Measurements from ENCODE around the gene GRIK5.
"Not testable (repeated sequence)": the region's sequence is repeated elsewhere in the genome, so short reads cannot be mapped to it uniquely, and the experiment has no call there.

GRIK5 gene, protein sequence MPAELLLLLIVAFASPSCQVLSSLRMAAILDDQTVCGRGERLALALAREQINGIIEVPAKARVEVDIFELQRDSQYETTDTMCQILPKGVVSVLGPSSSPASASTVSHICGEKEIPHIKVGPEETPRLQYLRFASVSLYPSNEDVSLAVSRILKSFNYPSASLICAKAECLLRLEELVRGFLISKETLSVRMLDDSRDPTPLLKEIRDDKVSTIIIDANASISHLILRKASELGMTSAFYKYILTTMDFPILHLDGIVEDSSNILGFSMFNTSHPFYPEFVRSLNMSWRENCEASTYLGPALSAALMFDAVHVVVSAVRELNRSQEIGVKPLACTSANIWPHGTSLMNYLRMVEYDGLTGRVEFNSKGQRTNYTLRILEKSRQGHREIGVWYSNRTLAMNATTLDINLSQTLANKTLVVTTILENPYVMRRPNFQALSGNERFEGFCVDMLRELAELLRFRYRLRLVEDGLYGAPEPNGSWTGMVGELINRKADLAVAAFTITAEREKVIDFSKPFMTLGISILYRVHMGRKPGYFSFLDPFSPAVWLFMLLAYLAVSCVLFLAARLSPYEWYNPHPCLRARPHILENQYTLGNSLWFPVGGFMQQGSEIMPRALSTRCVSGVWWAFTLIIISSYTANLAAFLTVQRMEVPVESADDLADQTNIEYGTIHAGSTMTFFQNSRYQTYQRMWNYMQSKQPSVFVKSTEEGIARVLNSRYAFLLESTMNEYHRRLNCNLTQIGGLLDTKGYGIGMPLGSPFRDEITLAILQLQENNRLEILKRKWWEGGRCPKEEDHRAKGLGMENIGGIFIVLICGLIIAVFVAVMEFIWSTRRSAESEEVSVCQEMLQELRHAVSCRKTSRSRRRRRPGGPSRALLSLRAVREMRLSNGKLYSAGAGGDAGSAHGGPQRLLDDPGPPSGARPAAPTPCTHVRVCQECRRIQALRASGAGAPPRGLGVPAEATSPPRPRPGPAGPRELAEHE

DNA sequence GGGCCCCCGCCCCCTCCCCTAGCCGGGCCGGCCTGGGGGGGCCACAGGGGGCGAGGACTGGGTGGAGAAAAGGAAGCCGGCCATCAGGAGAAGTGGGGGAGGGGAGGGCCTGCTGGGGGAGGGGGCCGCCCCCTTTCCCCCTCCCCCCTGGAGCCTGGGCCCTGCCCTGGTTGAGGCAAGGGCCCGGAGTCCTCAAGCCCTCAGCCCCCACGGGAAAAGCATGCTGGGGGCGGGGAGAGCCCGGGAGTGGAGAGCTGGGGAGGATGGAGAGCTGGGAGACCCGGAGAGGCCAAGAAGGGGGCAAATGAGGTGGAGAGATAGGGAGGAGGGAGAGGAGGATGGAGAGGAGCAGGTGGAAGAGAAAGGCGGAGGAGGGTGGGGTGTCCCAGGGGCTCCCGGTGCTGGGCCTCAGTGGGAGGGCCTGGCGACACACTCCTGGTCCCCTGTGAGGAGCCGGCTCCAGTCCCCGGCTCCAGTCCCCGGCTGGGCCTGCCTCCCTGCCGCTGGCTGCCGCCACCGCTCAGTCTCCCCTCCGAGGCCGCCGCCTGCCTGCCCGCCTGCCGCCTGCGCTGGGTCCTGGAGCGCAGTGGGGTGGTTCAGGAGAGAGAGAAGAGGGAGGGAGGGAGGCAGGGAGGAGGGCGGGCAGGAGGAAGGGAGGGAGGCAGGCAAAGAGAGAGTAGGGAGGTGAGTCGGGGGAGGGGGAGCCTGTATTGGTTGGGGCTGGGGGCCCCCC, at the start of gene GRIK5:
Gene GRIK5, minus strand, starts transcription at position 588 of the 733 bp plus-strand sequence. CDS start 4,436 bp downstream, outside the sequence.
- DNase-seq (ENCODE audit: low read depth in 2 of 2) = no peak

DNA sequence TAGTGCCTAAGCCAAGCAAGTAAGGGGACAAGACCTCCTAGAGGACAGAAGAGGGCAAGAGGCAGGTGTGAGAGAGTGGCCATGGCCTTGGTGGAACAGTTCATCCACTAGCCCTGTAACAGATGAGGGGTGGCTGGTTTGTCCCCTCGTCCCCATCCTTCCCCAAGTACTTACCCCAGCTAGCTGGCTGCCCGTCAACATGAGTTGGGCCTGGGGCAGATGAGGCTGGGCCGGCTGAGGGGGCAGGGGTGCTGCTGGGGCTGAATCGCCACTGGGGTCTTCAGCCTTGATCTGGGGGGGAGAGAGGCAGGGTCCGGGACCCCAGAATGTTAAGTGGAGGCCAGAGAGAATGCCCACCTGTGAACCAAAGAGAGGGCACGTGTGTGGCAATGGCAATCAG, 47.1 kb upstream of the GRIK5 start:
- DNase-seq (ENCODE audit: low read depth in 2 of 2) = no peak

DNA sequence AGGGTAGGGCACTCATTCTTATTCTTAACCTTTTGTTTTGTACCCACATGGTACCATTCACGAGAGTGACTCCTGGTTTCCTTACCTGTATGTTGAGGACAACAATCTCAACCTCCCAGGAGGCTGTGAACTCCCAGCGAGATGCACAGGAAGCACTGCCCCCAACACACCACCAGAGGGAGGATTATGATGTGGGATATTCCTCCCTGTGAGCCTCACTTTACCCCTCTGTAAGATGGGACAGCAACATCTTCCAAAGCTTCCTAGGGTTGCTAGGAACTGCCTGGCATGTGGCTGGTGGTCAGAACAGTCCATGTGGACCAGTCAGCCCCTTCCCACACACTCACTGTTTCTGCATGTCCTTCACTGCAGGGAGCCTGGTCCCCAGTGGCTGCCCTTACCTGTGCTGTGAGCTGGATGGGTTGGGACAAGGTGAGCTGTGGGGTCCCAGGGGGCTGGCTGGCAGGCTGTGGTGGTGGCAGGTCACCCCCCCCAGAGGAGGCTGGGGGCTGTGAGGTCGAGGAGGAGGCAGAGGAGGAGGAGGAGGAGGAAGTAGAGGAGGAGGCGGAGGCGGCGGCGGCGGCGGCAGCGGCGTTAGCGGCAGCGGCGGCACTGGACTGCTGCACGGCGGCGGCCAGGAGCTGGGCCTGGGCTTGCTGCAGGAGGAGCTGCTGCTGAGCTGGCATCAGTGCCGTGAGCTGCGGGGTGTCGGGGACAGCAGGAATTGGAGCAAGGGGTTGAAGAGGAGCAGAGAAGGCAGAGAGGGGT, 46.5 kb upstream of the GRIK5 start:
- no peak for DNase-seq (ENCODE audit: low read depth in 2 of 2)

DNA sequence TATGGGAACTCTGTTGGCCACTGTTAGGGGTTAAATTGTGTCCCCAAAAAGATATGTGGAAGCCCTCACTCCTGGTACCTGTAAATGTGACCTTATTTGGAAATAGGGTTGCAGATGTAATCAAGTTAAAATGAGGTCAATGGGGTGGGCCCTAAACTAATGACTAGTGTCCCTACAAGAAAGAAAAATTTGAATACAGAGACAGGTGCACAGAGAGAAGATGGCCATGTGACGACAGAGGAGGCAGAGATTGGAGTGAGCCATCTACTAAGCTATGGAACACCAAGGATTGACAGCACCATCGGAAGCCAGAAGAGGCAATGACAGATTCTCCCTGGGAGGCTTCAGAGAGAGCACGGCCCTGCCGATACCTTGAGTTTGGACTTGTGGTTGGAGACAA, 45.7 kb upstream of the GRIK5 start:
- DNase-seq (ENCODE audit: low read depth in 2 of 2) = no peak

DNA sequence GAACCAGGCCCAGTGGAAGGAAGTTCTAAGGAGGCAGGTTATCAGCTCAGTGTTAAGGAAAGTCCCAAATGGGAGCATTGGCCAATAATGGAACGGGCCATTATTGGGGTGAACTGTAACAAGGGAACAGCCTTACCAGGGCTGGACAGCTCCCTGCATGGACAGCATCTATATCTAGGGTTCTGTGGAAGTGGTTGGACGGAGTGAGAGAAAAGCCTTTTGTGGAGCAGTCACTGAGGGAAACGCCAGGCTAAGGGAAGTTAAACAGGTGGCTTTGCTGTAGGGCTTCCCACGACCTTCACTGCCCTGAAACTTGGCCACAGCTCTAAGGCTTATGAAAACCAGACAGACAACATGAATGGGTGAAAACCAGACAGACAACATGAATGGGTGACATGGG, 45.2 kb upstream of the GRIK5 start:
- DNase-seq (ENCODE audit: low read depth in 2 of 2) = no peak

DNA sequence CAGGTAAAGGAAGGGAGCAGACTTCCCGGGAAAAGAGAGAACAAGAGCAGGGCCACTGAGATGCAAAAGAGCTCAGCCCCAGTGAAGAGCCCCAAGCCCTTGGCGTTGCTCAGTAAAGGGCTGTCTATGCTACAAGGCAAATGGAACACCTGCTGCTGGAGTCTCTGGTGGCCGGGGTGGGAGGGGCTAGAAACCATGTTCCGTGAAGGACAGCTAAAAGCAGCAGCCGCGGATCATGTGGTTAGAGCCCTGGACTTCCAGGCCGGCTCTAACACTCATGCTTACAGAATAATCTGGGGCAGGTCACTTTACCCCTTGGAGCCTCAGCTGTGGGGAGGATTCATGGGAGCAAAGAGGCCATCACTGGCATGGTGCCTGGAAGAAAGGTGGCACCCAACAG, 44.4 kb upstream of the GRIK5 start:
- DNase-seq (ENCODE audit: low read depth in 2 of 2) = no peak

DNA sequence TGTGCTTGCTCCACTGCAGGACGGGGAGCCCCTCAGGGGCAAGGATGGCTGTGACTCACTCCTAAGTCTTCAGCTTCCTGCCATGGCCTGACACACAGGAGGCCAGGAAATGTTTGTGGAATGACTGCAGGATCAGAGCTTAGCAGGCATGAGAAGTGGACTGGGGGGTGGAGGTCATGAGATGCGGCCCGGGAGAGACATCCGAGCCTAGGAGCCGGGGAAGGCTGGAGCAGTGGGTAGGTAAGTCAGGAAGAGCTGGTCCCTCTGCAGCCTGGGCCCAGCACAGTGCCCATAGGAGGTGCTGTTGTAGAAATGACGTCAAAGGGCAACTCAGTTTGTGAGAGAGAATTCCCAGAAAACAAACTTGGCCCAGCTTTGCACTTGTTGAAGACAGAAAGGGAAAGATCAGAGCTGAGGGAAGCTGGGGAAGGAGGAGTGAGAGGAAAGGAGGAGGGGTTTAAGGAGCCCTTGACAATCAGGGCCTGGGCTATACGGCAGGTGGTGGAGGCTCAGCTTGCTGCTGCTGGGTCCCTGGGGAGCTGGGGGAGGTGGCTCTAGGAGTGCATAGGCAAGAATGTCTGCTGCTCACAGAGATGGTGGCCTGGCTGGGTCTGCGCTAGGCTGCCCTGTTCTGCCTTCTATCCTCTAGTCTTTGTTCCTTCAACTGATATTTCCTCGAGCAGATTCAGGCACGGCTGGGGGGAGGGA, 43.8 kb upstream of the GRIK5 start:
- DNase-seq (ENCODE audit: low read depth in 2 of 2) = no peak

DNA sequence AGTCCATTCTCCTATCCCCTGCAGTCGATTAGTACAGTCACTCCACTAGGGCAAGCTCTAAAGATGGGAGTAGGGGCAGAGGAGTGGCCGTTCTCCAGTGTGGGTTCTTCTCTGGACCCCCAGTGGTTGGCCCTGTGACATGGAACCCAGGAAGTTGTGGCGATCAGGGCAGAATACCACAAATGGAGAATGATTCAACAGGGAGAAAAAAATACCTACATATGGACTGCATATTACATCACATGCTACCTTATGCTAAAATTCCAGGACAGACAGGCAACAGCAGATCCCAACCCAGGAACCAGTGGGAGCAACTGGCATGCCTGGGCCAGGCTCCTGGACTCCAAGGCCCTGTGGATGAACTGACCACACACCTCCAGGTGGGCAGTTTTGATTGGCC, 41.8 kb upstream of the GRIK5 start:
- DNase-seq (ENCODE audit: low read depth in 2 of 2) = no peak

DNA sequence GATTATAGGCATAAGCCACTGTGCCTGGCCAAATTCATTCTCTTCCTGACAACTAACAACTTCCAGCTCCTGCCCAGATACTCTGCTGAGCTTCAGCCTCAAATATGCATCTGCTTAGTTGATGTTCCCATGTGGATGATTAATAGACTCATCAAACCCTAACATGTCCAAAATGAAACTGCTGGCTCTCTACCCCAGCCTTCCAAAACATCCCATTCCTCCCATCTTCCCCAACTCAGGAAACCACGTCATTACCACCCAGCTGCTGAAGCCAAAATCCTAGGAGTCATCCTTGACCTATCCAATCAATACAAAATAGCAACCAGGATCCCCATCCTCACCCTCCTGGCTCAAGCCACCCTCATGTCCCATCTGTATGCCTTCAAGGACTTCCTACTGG, 41.4 kb upstream of the GRIK5 start:
- DNase-seq (ENCODE audit: low read depth in 2 of 2) = no peak

DNA sequence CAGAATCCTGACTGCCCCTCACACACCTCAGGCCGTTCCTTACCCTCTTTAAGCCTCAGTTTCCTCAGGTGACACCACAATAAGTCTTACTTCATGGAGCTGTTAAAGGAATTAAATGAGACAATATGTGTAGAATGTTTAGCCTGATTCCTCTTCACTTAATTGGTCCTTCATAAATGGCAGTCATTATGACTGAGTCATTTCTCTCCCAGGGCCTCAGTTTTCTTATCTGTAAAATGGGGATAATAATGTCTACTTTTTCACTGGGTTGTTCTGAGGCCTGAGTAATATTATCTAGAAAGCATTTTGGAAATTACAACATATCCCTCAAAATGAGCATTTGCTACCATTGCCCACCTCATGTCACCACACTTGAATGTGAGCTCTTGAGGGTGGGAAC, 40.7 kb upstream of the GRIK5 start:
- no peak for DNase-seq (ENCODE audit: low read depth in 2 of 2)

DNA sequence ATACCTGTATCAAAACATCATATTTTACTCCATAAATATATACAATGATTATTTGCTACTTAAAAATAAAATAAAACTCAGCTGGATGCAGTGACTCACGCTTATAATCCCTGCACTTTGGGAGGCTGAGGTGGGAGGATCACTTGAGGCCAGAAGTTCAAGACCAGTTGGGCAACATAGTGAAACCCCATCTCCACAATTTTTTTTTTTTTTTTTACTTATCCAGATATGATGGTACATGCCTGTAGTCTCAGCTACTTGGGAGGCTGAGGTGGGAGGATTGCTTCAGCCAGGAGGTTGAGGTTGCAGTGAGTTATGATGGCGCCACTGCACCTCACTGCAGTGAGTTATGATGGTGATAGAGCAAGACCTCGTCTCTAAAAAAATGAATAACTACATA, 39.9 kb upstream of the GRIK5 start:
- DNase-seq (ENCODE audit: low read depth in 2 of 2) = no peak

DNA sequence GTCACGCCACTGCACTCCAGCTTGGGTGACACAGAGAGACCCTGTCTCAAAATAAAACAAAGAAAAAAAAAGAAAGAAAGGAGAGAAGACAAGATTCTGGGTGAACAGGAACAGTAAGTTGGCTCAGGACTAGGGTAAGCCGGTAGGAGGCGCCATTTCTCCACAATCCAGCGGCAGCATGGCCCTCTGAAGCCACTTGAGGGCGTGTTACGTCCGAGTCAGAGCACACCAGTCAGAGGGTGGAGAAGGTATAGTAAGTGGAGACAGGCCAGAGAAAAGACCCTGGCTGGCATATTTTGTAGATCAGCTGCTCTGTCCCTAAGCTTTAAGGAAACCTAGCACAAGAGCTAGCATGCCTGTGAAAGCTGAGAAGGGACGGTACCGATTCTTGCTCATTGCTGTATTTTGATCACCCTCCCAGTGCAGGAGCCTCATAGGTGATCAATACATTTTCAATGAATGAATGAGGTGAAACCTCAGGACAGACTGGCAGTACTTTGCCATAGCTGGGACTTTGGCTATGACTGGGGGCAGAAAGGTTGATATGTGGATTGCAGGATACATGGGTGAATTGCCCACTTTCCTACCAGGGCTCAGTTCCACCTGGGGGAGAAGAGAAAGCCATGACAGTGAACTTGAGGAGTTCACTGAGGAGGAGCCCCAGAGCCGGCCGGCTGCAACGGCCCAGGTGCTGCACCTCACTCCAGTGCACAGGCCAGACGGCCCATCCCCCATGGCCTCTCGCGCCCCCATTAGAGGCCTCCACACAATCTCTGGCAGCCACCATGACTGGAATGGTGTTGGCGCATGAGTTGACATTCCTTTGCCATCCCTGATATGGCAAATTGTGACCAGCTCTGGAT, 38.8 kb upstream of the GRIK5 start:
- DNase-seq (ENCODE audit: low read depth in 2 of 2) = peak; percentile 78 to 81

DNA sequence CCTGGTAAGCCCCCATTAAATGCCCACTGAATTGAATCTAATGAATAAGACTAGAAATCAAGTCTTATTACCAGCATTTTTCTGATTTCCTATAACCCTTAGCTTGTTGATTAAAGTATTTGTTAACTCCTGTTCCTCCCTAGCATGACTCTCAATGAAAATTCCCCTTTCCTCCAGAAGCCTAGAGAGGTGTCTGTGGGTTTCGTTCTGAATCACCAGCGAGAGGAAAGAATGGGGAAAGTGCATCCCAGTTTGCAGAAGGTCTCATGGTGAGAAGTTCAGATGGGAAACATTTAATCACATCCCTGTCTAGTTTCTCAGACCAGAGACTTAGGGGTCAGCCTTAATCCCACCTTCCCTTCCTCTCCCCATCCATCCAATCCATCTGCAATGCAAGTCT, 35.4 kb upstream of the GRIK5 start:
- no peak for DNase-seq (ENCODE audit: low read depth in 2 of 2)

DNA sequence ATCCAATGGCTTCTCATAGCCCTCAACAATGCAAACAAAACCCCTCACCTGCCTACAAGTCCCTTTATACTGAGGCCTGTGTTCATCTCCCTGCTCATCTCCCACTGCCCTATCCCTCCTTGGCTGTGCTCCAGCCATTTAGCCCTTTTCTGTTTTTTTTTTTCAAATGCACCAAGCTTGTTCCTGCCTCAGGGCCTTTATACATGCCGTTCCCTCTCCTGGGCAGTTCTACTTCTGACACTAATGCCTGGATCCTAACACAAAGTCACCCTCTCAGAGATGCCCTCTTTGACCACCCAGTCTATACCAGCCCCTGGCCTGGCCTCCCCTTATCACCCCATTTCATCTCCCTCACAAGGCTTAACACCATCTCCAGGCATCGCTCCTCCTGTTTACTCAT, 32.9 kb upstream of the GRIK5 start:
- no peak for DNase-seq (ENCODE audit: low read depth in 2 of 2)

DNA sequence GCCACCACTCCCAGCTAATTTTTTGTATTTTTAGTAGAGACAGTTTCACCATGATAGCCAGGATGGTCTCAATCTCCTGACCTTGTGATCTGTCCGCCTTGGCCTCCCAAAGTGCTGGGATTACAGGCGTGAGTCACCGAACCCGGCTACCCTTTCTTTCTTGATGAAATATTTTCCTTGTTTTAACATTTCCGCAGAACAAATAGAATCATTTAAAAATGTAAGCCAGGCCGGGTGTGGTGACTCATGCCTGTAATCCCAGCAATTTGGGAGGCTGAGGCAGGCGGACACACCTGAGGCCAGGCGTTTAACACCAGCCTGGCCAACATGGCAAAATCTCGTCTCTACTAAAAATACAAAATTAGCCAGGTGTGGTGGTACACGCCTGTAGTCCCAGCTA, 30.2 kb upstream of the GRIK5 start:
- not testable (repeated sequence) for DNase-seq (ENCODE audit: low read depth in 2 of 2)

DNA sequence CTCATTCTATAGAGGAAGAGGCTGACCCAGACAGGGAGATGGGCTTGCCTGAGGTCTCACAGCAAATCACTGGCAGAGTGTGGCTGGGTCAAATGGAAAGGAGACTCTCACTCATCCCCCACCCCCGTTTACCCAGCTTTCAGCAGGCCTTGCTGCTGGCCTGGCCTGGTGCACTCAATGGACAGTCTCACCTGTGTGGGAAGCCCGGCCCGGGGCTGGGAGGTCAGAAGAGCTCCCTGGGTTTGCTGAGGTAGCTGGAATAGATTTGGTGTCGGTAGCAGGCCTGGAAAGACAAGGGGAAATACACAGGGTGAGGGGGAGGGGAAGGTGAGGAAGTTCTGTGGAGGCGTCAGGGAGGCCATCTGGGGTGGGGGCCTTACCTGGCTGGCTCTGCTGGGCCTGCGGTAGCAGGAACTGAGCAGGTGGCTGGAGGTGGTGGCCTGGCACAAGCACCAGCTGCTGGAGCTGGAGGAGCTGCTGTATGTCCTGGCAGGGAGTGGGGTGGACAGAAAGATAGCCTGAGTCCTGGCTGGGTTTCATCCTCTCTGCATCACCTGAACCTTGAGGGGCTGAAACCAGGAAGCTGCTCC, 29.4 kb upstream of the GRIK5 start:
- DNase-seq (ENCODE audit: low read depth in 2 of 2) = no peak

DNA sequence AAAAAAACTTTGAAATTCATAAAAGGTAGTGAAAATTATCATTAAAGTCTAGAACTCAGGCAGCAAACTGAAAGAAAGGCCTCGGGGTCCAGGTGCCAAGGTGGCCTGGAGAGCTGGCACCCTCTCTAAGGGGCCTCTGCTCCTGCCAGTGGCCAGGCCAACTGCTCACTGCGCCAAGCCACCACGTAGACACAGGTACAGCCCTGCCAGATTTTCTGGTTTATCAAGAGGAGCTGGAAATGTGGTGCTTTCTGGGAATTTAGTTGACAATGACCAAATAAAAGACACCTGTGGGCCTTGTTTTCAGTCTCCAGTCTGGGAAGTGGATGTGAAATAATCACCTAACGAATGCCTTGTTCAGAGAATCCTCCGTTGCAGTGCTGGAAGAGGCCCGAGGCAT, 28.8 kb upstream of the GRIK5 start:
- DNase-seq (ENCODE audit: low read depth in 2 of 2) = no peak

DNA sequence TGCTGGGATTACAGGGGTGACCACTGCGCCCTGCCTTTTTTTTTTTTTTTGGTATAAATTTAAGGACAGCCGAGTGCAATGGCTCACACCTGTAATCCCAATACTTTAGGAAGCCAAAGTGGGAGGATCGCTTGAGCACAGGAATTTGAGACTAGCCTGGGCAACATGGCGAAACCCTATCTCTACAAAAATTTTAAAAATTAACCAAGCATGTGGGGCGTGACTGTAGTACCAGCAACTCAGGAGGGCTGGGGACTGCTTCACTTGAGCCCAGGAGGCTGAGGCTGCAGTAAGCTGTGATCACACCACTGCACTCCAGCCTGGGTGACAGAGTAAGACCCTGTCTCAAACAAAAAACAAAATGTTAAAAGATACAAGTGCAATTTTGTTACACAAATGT, 27.5 kb upstream of the GRIK5 start:
- no peak for DNase-seq (ENCODE audit: low read depth in 2 of 2)

DNA sequence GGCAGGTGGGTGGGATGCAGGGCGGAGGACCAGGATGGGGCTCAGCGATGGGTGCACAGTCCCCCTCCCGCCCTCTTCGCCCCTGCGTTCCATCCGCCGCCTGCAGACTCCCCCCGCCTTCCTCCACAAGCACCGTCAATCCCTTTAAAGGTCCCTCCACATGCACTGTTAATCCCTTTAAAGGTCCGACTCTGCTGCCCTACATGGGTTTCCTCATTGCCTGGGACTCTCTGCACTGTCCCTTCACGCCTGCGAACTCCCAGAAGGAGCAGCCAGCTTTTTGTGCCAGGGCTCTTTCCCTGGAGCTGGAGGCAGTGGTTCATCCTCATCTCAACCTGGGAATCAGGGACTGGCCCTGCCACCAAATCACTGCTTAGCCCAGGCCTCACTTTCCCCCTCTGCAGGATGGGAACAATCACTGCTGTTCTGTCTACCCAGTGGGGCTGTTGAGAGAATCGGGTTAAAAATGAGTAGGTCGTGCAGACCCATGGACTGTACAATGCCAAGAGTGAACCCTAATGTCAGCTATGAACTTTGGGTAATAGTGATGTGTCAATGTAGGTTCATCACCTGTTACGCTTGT, 26.3 kb upstream of the GRIK5 start:
- DNase-seq (ENCODE audit: low read depth in 2 of 2) = no peak

Data from stimulated activated CD4-positive, alpha-beta T cell treated with anti-CD3 and anti-CD28 coated beads, Interleukin-1b, Interleukin-23, amount 100 ng/mL, for 1 hour (primary cell).